Natural killer cell treated with Interleukin-12 subunit alpha and Interleukin-12 subunit beta and Interleukin-15 and Interleukin-18, amount 100 ng/mL, for 72 hours (primary cell): ENCODE measurements around the gene DOCK1. TPM values are rescaled to one million over a fixed set of nuclear protein-coding genes. Genes with fewer than 3 reads are reported as not detected.

Source experiments
- ATAC-seq, 2 donors: fragments of 150-1000 bp; cut with Tn5 transposase in 1 of 2; sonication (Bioruptor Pico), chemical (Tn5 transposase) in 1 of 2; 2 replicates each; pipeline ENCODE4 v1.10.0; 2021
- DNase-seq: peaks from one replicate; pipeline ENCODE4 v3.0.0; 2022; ENCODE audit warnings: low spot score
- H3K27ac Mint-ChIP-seq, 2 donors: 1 replicate in 1 of 2; 2 replicates in 1 of 2; pipeline ENCODE4 v1.8.0; 2022; ENCODE audit warnings: mixed read lengths in 2 of 2, mild to moderate bottlenecking in 1 of 2, moderate library complexity in 1 of 2
- H3K27me3 Mint-ChIP-seq, 2 donors: 1 replicate in 1 of 2; 2 replicates in 1 of 2; pipeline ENCODE4 v1.8.0; 2022; ENCODE audit warnings: mixed read lengths in 2 of 2
- H3K36me3 Mint-ChIP-seq: one replicate; pipeline ENCODE4 v1.8.0; 2022; ENCODE audit warnings: mixed read lengths
- H3K4me1 Mint-ChIP-seq, 2 donors: 1 replicate in 1 of 2; 2 replicates in 1 of 2; pipeline ENCODE4 v1.8.0; 2022; ENCODE audit warnings: low read depth in 2 of 2, mixed read lengths in 2 of 2, mild to moderate bottlenecking in 1 of 2
- H3K4me3 Mint-ChIP-seq: one replicate; pipeline ENCODE4 v1.8.0; 2022; ENCODE audit warnings: mixed read lengths
- H3K9me3 Mint-ChIP-seq: 2 replicates; pipeline ENCODE4 v1.8.0; 2022; ENCODE audit warnings: mixed read lengths
- total RNA-seq, 2 donors: library from RNA; stranded (reverse); gene quantifications; one replicate each; pipeline ENCODE4 v1.2.3, GENCODE V29; 2022

The DOCK1 gene
- total RNA-seq, 2 donors from 2014 or later = 0.28 to 1.3 TPM

GRCh38 chr10:127041552-127041951 is 136.3 kb downstream of the DOCK1 start:
- Mint-ChIP-seq H3K4me3 (no peak overlapping the region), H3K36me3 (no peaks in the 10 kb centered on the region), H3K27me3 (peaks cover 10 to 18% of the 10 kb centered on the region in 2 donors), H3K9me3 (no peaks in the 10 kb centered on the region), H3K4me1 (no peaks in the 10 kb centered on the region), H3K27ac (no peak overlapping the region)
- DNase-seq (no peak), ATAC-seq (peak in 1 of 2 donors; percentile 30)

DNA sequence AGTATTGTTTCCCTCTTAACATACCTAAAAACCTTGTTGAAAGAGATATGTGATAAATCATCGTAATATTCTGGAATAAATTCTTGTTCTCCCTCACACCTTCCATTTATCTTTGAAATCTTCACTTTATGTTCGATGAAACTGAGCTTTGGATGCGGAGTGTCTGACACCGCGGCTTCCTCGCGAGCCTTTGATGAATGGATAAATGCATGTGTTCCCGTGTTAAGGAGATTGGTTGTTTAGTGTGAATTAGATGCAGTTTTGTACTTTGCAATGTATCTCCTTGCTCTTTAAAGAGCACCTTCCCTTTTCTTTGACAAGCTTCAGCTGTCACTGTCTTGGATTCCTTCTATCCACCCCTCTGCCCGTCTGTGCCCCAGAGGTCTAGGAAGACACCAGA is 138.1 kb downstream of the DOCK1 start:
- H3K36me3 Mint-ChIP-seq = no peaks in the 10 kb centered on the region
- DNase-seq = no peak
- peaks cover 13 to 18% of the 10 kb centered on the region in 2 donors for H3K27me3 Mint-ChIP-seq
- no peaks in the 10 kb centered on the region for H3K9me3 Mint-ChIP-seq
- H3K4me1 Mint-ChIP-seq = no peaks in the 10 kb centered on the region
- no peak overlapping the region for H3K27ac Mint-ChIP-seq
- no peak for ATAC-seq
- no peak overlapping the region for H3K4me3 Mint-ChIP-seq

DNA sequence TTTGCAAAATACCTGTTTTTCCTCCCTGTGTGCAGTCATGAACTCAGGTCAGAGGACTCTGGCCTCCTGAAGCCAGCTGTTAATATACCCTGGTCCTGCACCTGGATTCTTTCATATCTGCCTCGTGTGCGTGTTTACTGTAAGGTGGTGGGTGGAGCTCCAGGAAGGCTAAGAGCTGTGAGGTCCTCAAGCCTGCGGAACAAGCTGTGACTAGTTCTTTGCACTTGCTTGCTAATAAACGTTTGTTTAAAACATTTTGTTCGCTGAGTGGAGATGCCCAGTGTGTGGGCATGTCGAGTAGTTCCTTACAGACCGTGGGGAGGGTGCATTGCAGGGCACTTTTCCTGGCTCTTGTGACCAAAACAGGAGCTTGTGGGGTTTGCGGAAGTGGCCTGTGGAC is 139.0 kb downstream of the DOCK1 start:
- Mint-ChIP-seq H3K36me3 (no peaks in the 10 kb centered on the region), H3K4me3 (no peak overlapping the region), H3K4me1 (no peaks in the 10 kb centered on the region), H3K9me3 (no peaks in the 10 kb centered on the region), H3K27ac (no peak overlapping the region), H3K27me3 (peaks cover 13 to 16% of the 10 kb centered on the region in 2 donors)
- DNase-seq (no peak), ATAC-seq (no peak)

GRCh38 chr10:127046975-127047877 is 142.0 kb downstream of the DOCK1 start:
- no peaks in the 10 kb centered on the region for H3K4me1 Mint-ChIP-seq
- no peak for DNase-seq
- no peak overlapping the region for H3K4me3 Mint-ChIP-seq
- no peaks in the 10 kb centered on the region for H3K36me3 Mint-ChIP-seq
- H3K27me3 Mint-ChIP-seq = peaks cover 9 to 10% of the 10 kb centered on the region in 2 donors
- H3K9me3 Mint-ChIP-seq = no peaks in the 10 kb centered on the region
- no peak overlapping the region for H3K27ac Mint-ChIP-seq
- no peak for ATAC-seq

GRCh38 chr10:127047878-127048238 is 142.6 kb downstream of the DOCK1 start:
- Mint-ChIP-seq H3K27me3 (peaks cover 7 to 10% of the 10 kb centered on the region in 2 donors), H3K4me3 (no peak overlapping the region), H3K9me3 (no peaks in the 10 kb centered on the region), H3K27ac (no peak overlapping the region), H3K4me1 (no peaks in the 10 kb centered on the region), H3K36me3 (no peaks in the 10 kb centered on the region)
- ATAC-seq = no peak
- DNase-seq = no peak

DNA sequence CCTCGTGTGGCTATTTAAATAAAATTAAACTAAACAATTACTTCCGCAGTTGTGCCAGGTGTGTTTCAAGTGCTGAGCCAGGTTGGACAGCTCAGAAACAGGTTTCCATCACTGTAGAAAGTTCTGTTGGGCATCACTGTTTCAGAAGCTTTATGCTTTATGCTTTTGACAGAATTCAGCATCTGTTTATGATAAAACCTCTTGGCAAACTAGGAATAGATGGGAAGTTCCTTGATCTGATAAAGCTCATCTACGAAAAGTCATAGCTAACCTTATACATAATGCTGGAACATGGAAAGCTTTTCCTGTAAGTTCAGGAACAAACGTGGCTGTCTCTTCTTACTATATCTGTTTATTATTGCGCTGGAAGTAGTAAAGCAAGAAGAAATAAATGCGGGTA is 143.4 kb downstream of the DOCK1 start:
- Mint-ChIP-seq H3K9me3 (no peaks in the 10 kb centered on the region), H3K27ac (no peak overlapping the region), H3K36me3 (no peaks in the 10 kb centered on the region), H3K4me3 (no peak overlapping the region), H3K4me1 (no peaks in the 10 kb centered on the region), H3K27me3 (peaks cover 6 to 8% of the 10 kb centered on the region in 2 donors)
- ATAC-seq (no peak), DNase-seq (no peak)

DNA sequence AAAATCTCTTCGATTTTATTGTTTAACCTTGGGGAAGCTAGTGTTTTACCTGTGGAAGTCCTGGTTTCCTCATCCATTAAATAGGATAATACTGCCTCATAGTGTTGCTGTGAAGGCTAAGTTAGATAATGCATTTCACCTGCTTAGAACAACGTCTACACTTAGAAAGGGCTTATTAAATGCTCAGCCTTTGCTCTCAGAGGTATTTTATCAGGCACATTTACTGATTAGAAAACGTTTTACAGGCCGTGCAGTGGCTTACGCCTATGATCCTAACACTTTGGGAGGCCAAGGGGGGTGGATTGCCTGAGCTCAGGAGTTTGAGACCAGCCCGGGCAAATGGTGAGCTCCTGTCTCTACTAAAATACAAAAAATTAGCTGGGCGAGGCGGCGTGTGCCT is 146.8 kb downstream of the DOCK1 start:
- Mint-ChIP-seq H3K4me3 (no peak overlapping the region), H3K9me3 (no peaks in the 10 kb centered on the region), H3K27ac (no peak overlapping the region), H3K4me1 (no peaks in the 10 kb centered on the region), H3K36me3 (no peaks in the 10 kb centered on the region), H3K27me3 (peaks cover 0 to 3% of the 10 kb centered on the region in 2 donors)
- no peak for DNase-seq
- no peak for ATAC-seq

- H3K36me3 Mint-ChIP-seq = peaks cover 11% of the 10 kb centered on the region
- H3K9me3 Mint-ChIP-seq = peaks cover 7% of the 10 kb centered on the region
- peaks cover 5 to 12% of the 10 kb centered on the region in 2 donors for H3K27me3 Mint-ChIP-seq
- no peaks in the 10 kb centered on the region for H3K4me1 Mint-ChIP-seq
- no peak overlapping the region for H3K4me3 Mint-ChIP-seq
- DNase-seq = no peak
- no peak for ATAC-seq
- no peak overlapping the region for H3K27ac Mint-ChIP-seq
These were observed 150.0 kb downstream of the DOCK1 start for GRCh38 chr10:127055263-127055662.

- peaks cover 2 to 23% of the 10 kb centered on the region in 2 donors for H3K27me3 Mint-ChIP-seq
- H3K4me3 Mint-ChIP-seq = no peak overlapping the region
- no peak for DNase-seq
- peaks cover 7% of the 10 kb centered on the region for H3K9me3 Mint-ChIP-seq
- H3K36me3 Mint-ChIP-seq = peaks cover 11% of the 10 kb centered on the region
- ATAC-seq = no peak
- no peak overlapping the region for H3K27ac Mint-ChIP-seq
- H3K4me1 Mint-ChIP-seq = no peaks in the 10 kb centered on the region
These were observed 154.1 kb downstream of the DOCK1 start for GRCh38 chr10:127059314-127059713.

GRCh38 chr10:127063762-127064161 is 158.5 kb downstream of the DOCK1 start:
- no peak overlapping the region for H3K27ac Mint-ChIP-seq
- no peak for ATAC-seq
- H3K36me3 Mint-ChIP-seq = peaks cover 11% of the 10 kb centered on the region
- no peak for DNase-seq
- H3K4me3 Mint-ChIP-seq = no peak overlapping the region
- H3K27me3 Mint-ChIP-seq = peaks cover 4 to 33% of the 10 kb centered on the region in 2 donors
- peaks cover 7% of the 10 kb centered on the region for H3K9me3 Mint-ChIP-seq
- H3K4me1 Mint-ChIP-seq = no peaks in the 10 kb centered on the region

DNA sequence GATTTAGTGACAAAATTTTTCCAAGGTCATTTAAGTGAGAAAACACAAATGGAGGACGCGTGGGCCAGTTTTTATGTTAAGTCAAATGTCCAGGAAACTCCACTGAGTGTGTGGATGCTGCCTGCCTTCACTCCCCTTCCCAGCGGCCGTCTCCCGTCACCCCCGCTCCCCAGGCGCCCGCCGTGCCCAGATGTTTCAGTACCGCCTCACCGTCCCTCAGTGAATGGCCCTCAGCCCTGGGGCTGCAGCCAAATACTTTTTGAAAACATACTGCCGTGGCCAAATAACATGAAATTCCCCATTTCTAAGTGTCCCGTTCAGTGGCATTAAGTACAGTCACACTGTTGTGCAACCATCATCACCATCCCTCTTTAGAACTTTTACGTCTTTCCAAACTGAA is 159.2 kb downstream of the DOCK1 start:
- Mint-ChIP-seq H3K9me3 (peaks cover 3% of the 10 kb centered on the region), H3K4me3 (no peak overlapping the region), H3K27ac (no peak overlapping the region), H3K4me1 (no peaks in the 10 kb centered on the region), H3K36me3 (peaks cover 5% of the 10 kb centered on the region), H3K27me3 (peaks cover 4 to 26% of the 10 kb centered on the region in 2 donors)
- ATAC-seq (no peak), DNase-seq (no peak)

DNA sequence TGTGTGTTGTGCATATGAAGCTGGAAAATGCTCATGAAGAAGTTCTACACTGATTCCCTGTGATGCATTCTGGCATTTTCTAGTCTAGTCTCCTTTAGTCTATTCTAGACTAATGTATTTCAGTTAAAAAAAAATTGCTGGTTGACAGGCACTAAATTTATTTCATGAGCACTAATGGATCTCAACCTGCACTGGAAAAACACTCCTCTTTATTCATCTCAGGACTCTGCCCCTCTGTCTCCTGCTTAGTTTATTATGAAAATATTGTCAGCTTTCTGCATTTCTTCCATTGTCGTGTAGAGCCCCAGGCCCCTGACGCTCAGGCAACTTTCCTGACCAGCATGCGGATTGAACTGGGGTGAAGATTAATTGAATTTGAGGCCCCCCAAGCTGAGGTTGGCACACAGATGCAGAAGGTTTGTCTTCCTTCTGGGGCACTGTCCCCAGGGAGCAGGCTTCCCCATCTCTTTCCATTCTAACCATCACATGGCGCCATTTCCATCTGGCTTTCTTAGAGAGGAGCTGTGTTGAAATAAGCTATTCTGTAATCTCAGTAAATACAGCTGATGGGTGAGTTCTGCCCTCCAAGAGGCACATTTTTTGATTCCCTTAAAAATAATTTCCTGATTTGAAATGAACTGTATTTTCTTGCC is 162.4 kb downstream of the DOCK1 start:
- no peak overlapping the region for H3K4me3 Mint-ChIP-seq
- H3K27ac Mint-ChIP-seq = no peak overlapping the region
- H3K9me3 Mint-ChIP-seq = no peaks in the 10 kb centered on the region
- H3K27me3 Mint-ChIP-seq = peaks cover 8 to 19% of the 10 kb centered on the region in 2 donors
- no peak for ATAC-seq
- H3K36me3 Mint-ChIP-seq = no peaks in the 10 kb centered on the region
- H3K4me1 Mint-ChIP-seq = no peaks in the 10 kb centered on the region
- DNase-seq = no peak

GRCh38 chr10:127068485-127068884 is 163.3 kb downstream of the DOCK1 start:
- no peak overlapping the region for H3K27ac Mint-ChIP-seq
- no peaks in the 10 kb centered on the region for H3K4me1 Mint-ChIP-seq
- H3K4me3 Mint-ChIP-seq = no peak overlapping the region
- DNase-seq = no peak
- ATAC-seq = no peak
- peaks cover 9 to 19% of the 10 kb centered on the region in 2 donors for H3K27me3 Mint-ChIP-seq
- H3K9me3 Mint-ChIP-seq = no peaks in the 10 kb centered on the region
- H3K36me3 Mint-ChIP-seq = no peaks in the 10 kb centered on the region

DNA sequence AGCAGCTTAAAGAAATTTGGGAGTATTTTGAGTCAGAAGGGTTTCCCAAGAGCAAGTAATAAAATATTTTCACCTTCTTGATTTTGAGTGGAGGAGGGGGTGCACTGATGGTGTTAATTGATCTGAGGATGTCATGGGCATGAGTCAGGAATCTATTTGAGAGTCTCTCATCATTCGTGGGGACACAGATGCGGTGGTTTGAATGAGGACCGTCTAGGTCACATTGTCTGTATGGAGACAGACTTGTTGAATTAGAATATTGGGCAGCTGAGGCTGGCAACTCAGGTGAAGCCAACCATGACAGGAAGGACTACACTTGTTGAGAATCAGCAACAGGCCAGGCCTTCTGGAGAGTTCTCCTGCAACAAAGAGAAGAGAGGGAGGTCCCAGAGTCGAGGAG is 164.2 kb downstream of the DOCK1 start:
- H3K27me3 Mint-ChIP-seq = peaks cover 10 to 26% of the 10 kb centered on the region in 2 donors
- no peak for ATAC-seq

More for the DNA sequence above, 164.2 kb downstream of the DOCK1 start:
- Mint-ChIP-seq H3K4me1 (no peaks in the 10 kb centered on the region), H3K4me3 (no peak overlapping the region), H3K36me3 (no peaks in the 10 kb centered on the region), H3K9me3 (no peaks in the 10 kb centered on the region), H3K27ac (no peak overlapping the region)
- no peak for DNase-seq
